Urinary bladder (tissue), 4 donors: ENCODE measurements around the gene ELFN2. TPM values are rescaled to one million over a fixed set of nuclear protein-coding genes. Genes with fewer than 3 reads are reported as not detected.
"Not testable (repeated sequence)": the region's sequence is repeated elsewhere in the genome, so short reads cannot be mapped to it uniquely, and the experiment has no call there.

Source experiments
- DNase-seq: peaks from one replicate; pipeline ENCODE4 v3.0.0-alpha.2; 2015; ENCODE audit errors: extremely low spot score
- H3K27ac ChIP-seq: one replicate; pipeline ENCODE4 v1.5.1; 2013; ENCODE audit warnings: low read depth, mild to moderate bottlenecking, moderate library complexity
- H3K36me3 ChIP-seq: one replicate; pipeline ENCODE4 v1.6.1; 2013; ENCODE audit warnings: mild to moderate bottlenecking, moderate library complexity; ENCODE audit not compliant: insufficient read depth
- H3K4me1 ChIP-seq: one replicate; pipeline ENCODE4 v1.6.1; 2013; ENCODE audit warnings: mild to moderate bottlenecking, moderate library complexity; ENCODE audit not compliant: insufficient read depth
- H3K4me3 ChIP-seq: one replicate; pipeline ENCODE4 v1.5.1; 2013; ENCODE audit warnings: low read depth, low read length
- WGBS: extraction: QIAGEN DNeasy Blood & Tissue Kit; methylation state at CpG from one replicate; pipeline ENCODE4 v1.1.7; 2013; 5-methylcytosine and 5-hydroxymethylcytosine counted together
- polyA plus RNA-seq: library from polyadenylated mRNA; stranded (reverse); fragments of 200-250 nt; gene quantifications from one replicate; pipeline ENCODE4 v1.2.3, GENCODE V29; 2013
- total RNA-seq: library from RNA; depleted of rRNA; stranded (reverse); fragments of >200 nt; gene quantifications from one replicate; pipeline ENCODE4 v1.2.3, GENCODE V29; 2014
- donor health status: healthy with polysubstance abuse.
- donor health status: healthy.

Gene ELFN2
- total RNA-seq: 0.21 TPM
- 0.05 TPM for polyA plus RNA-seq

GRCh38 chr22:37427135-37427710 is at the start of gene ELFN2:
Gene ELFN2 (minus strand): TSS chr22:37427479. CDS start chr22:37375534, 51,945 bp downstream.
- Histone ChIP-seq H3K27ac (no peak within 1 kb of the TSS), H3K4me1 (no peaks in the 10 kb centered on the region), H3K4me3 (peak within 1 kb of the TSS; percentile 46), H3K36me3 (no peaks in the 10 kb centered on the region)
- under 1% methylated on average over 69 of the region's 72 CpGs for WGBS
- no peak for DNase-seq

GRCh38 chr22:37476389-37477329 is 49.4 kb upstream of the ELFN2 start:
- H3K4me1 ChIP-seq: no peaks in the 10 kb centered on the region
- no peak overlapping the region for H3K27ac ChIP-seq
- DNase-seq: no peak
- no peaks in the 10 kb centered on the region for H3K36me3 ChIP-seq
- H3K4me3 ChIP-seq: no peak overlapping the region
- 62% methylated on average over 14 of the region's 14 CpGs for WGBS

- Histone ChIP-seq H3K4me3 (no peak overlapping the region), H3K27ac (no peak overlapping the region), H3K4me1 (no peaks in the 10 kb centered on the region), H3K36me3 (no peaks in the 10 kb centered on the region)
- WGBS: 72% methylated on average over 11 of the region's 11 CpGs
- no peak for DNase-seq
These were observed 47.3 kb upstream of the ELFN2 start for GRCh38 chr22:37474447-37475090.

DNA sequence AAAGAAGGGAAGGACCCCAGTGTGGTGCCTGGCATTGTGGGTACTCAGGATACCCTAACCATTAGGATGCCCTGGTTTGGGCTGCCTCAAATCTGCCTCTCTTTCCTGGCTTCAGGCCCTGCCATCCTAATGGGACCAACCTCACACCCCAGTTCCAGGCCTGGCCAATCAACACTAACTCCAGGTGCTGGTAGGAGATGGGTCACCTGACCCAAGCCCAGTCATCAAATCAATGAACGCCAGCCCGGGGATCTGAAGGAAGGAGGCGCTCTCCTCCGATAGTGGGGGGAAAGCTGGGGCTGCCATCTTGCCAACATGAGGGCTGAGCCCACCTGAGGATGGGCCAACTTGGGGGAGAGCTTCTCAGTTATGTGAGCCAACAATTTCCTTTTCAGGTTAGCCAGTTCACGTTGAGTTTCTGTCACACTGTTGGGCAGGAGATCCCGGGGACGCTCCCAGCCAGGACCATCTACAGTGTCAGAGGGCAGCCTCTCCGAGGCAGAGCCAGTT is 46.2 kb upstream of the ELFN2 start:
- no peak for DNase-seq
- 76% methylated on average over 8 of the region's 8 CpGs for WGBS
- Histone ChIP-seq H3K4me1 (no peaks in the 10 kb centered on the region), H3K27ac (no peak overlapping the region), H3K36me3 (no peaks in the 10 kb centered on the region), H3K4me3 (no peak overlapping the region)

DNA sequence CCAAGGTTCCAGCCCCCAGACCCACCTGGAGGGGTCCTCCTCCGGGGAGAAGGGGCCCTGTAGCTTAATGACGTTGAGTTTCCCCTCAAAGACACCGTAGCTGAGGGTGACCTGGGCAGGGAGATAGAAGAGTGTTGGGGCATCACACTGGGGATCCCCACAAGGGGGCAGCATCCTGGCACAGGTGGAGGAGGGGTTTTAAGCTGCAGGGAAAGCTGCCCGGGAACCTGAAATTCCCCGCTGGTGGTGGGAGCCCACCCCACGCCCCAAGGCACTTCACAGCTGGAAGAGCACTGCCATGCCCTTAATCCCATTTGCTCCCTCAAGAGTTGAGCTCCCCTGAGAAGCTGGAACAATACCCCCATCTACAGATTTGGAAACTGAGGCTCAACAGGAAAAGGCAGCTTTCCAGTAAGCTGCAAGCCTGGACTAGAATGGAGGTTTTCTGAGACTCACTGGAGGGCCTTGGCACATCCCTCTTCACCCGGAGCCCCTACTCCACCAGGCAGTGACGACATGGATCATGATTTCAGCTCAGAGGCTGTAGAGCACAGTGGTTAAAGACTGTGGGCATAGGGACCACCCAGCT is 45.2 kb upstream of the ELFN2 start:
- DNase-seq: no peak
- Histone ChIP-seq H3K4me3 (no peak overlapping the region), H3K36me3 (no peaks in the 10 kb centered on the region)

GRCh38 chr22:37471727-37472417 is 44.6 kb upstream of the ELFN2 start:
- no peaks in the 10 kb centered on the region for H3K36me3 ChIP-seq
- no peak for DNase-seq
- no peak overlapping the region for H3K4me3 ChIP-seq
- no peaks in the 10 kb centered on the region for H3K4me1 ChIP-seq
- H3K27ac ChIP-seq: no peak overlapping the region
- WGBS: 83% methylated on average over 9 of the region's 9 CpGs

More for the DNA sequence above, 45.2 kb upstream of the ELFN2 start:
- WGBS: 28% methylated on average over 8 of the region's 8 CpGs
- Histone ChIP-seq H3K4me1 (no peaks in the 10 kb centered on the region), H3K27ac (no peak overlapping the region)

DNA sequence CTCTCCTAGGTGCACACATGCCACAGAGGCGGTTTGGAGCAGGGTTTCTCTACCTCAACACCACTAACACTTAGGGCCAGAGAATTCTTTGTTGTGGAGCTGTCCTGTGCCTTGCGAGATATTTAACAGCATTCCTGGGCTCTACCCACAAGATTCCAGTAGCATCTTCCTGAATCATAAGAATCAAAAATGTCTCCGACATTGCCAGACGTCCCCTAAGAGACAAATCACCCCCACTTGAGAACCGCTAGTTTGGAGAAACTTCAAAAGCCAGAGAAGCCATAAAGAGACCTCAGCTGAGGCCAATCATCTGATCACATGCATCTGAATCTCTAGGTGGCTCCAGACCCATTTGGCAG is 42.8 kb upstream of the ELFN2 start:
- DNase-seq: no peak
- Histone ChIP-seq H3K36me3 (no peaks in the 10 kb centered on the region), H3K4me1 (no peaks in the 10 kb centered on the region), H3K4me3 (no peak overlapping the region), H3K27ac (no peak overlapping the region)
- WGBS: 51% methylated on average over 5 of the region's 5 CpGs

GRCh38 chr22:37469416-37470086 is 42.3 kb upstream of the ELFN2 start:
- no peak for DNase-seq
- 77% methylated on average over 8 of the region's 8 CpGs for WGBS
- Histone ChIP-seq H3K4me1 (no peaks in the 10 kb centered on the region), H3K27ac (no peak overlapping the region), H3K4me3 (no peak overlapping the region), H3K36me3 (no peaks in the 10 kb centered on the region)

GRCh38 chr22:37468201-37468695 is 41.0 kb upstream of the ELFN2 start:
- not testable (repeated sequence) for DNase-seq, H3K4me1 ChIP-seq, H3K36me3 ChIP-seq, H3K27ac ChIP-seq, H3K4me3 ChIP-seq
- 88% methylated on average over 14 of the region's 14 CpGs for WGBS

DNA sequence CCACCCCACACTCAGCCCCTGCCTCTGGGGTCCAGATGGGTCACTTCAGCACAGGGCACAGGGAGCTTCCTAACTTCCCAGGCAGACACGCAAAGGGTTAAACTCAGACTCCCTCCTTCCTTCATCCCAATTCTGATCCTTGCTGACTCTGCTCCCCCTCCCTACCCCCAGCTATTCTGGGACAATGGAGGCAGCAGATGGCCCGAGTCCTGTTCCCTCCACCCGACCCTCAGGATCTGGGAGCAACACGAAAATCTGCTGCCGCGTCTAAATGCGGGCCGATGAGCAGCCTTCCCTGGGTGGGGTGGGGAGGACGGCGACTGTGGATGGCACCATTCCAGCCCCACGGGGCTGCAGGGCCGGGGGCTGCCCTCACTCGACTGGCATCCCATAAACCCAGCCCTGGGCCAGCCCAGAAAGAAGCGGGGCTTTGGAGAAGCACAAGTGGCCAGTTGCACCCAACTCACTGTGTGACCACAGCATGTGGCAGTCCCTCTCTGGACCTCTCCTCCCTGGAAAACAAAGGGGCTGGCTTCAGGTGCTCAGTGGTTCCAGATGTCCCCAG is 40.2 kb upstream of the ELFN2 start:
- Histone ChIP-seq H3K27ac (no peak overlapping the region), H3K4me1 (no peaks in the 10 kb centered on the region), H3K36me3 (no peaks in the 10 kb centered on the region), H3K4me3 (no peak overlapping the region)
- WGBS: 43% methylated on average over 14 of the region's 14 CpGs
- no peak for DNase-seq

- WGBS: 21% methylated on average over 4 of the region's 4 CpGs
- DNase-seq: no peak
- H3K36me3 ChIP-seq: no peaks in the 10 kb centered on the region
- no peaks in the 10 kb centered on the region for H3K4me1 ChIP-seq
- H3K27ac ChIP-seq: no peak overlapping the region
- H3K4me3 ChIP-seq: no peak overlapping the region
These were observed 36.9 kb upstream of the ELFN2 start for GRCh38 chr22:37464181-37464580.

DNA sequence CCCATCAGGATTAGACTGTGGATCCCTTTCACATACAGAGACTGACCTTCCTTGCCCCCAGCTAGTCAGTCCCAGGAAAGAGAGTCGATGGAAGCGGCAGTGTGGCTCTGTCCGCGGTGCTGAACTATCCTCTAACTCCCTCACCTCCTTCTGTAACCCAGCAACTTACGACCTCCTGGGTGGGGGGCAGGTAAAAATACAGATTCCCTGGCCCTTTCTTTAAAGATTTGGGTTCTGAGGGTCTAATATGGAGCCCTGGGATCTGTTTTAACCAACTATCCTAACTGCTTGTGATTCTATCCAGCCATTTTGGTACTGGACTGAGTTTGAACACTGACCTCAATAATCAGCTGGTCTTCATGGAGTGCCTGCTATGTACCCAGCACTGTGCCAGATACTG is 35.7 kb upstream of the ELFN2 start:
- no peaks in the 10 kb centered on the region for H3K4me1 ChIP-seq
- H3K27ac ChIP-seq: no peak overlapping the region
- H3K36me3 ChIP-seq: no peaks in the 10 kb centered on the region
- no peak for DNase-seq
- 8% methylated on average over 5 of the region's 5 CpGs for WGBS
- no peak overlapping the region for H3K4me3 ChIP-seq
